HL-60 (cell line): ENCODE results near the gene GNG10.

Experiments used
- POLR2AphosphoS5 ChIP-seq: IDR thresholded peaks from 2 replicates; pipeline ENCODE4 v1.6.1; 2012; ENCODE audit warnings: low read depth
- TF ChIP-seq, protein P1 (sequence below): IDR thresholded peaks from one replicate; pipeline ENCODE4 v1.5.1; 2011; ENCODE audit warnings: low read length, control low read depth, inconsistent platforms; ENCODE audit not compliant: insufficient read depth

DNA sequence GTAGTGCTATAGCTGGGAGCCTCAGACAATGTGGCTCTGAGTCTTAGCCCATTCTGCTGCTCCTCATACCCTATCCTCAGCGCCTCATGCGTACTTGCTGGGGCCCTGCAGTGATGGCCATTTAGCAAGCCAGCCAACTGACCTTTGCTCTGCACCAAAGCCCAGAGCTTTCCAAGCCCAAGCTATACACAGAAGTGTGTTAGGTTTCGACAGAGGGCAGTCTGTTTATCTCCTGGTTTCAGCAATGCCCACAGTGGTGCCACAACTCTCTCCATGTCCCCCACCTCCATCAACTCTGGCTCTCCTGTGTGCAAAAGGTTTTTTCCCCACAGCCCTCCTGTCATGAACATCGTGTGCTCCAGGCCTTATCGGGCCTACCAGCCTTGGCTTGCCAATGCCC lies 16.9 kb downstream of the GNG10 start:
- TF ChIP-seq POLR2AphosphoS5: no peak
- TF ChIP-seq, protein P1, sequence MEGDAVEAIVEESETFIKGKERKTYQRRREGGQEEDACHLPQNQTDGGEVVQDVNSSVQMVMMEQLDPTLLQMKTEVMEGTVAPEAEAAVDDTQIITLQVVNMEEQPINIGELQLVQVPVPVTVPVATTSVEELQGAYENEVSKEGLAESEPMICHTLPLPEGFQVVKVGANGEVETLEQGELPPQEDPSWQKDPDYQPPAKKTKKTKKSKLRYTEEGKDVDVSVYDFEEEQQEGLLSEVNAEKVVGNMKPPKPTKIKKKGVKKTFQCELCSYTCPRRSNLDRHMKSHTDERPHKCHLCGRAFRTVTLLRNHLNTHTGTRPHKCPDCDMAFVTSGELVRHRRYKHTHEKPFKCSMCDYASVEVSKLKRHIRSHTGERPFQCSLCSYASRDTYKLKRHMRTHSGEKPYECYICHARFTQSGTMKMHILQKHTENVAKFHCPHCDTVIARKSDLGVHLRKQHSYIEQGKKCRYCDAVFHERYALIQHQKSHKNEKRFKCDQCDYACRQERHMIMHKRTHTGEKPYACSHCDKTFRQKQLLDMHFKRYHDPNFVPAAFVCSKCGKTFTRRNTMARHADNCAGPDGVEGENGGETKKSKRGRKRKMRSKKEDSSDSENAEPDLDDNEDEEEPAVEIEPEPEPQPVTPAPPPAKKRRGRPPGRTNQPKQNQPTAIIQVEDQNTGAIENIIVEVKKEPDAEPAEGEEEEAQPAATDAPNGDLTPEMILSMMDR: no peak
